Measurements from ENCODE around the gene ALKBH2. TPM values are rescaled to one million over a fixed set of nuclear protein-coding genes. Genes with fewer than 3 reads are reported as not detected.

Gene ALKBH2
- total and polyA plus RNA-seq, 12 donors, result 4.2 to 43.6 (median 16.7) TPM

- no peak for DNase-seq
- Histone ChIP-seq H3K4me3 (no peak overlapping the region), H3K36me3 (replicated peaks in 1 of 2) (peaks cover 0 to 32% of the 10 kb centered on the region in 2 donors), H3K4me1 (replicated peaks in 1 of 2) (no peaks in the 10 kb centered on the region), H3K27me3 (no peaks in the 10 kb centered on the region), H3K27ac (no peak overlapping the region), H3K9me3 (replicated peaks in 1 of 3) (no peaks in the 10 kb centered on the region)
- WGBS, 4 donors, result 89 to 97% (median 96%) methylated on average over 2 to 3 of the region's 3 CpGs
- intact Hi-C loops (cut with DNase I), result no loop called here
- no peak for TF ChIP-seq POLR2A (IDR thresholded peaks at IDR 0.05)
- TF ChIP-seq CTCF (IDR thresholded peaks at IDR 0.05), result no peak
Observed at GRCh38 chr12:109064143-109064542, 29.1 kb downstream of the ALKBH2 start.

DNA sequence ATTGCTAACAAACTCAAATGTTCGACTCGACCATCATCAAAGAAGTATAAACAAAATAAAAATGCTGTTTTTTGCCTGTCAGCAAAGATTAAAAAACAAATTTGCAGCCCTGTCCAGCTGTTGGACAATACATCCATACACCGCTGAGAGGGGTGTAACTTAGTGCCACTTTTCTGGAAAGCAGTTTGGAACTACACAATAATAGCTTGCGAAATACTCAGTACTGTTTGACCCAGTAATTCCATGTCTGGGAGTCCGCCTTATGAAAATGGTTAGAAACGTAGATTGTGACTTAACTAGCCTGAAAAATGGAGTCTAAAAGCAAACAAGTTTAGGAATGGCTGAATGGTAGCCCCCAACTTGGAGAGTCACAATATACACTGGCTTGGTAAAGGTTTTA is 34.5 kb downstream of the ALKBH2 start:
- Histone ChIP-seq H3K9me3 (replicated peaks in 1 of 3) (no peaks in the 10 kb centered on the region), H3K4me1 (replicated peaks in 1 of 2) (peaks cover 6 to 9% of the 10 kb centered on the region in 2 donors), H3K27me3 (no peaks in the 10 kb centered on the region), H3K36me3 (replicated peaks in 1 of 2) (peaks cover 0 to 25% of the 10 kb centered on the region in 2 donors), H3K4me3 (no peak overlapping the region), H3K27ac (no peak overlapping the region)
- TF ChIP-seq CTCF (IDR thresholded peaks at IDR 0.05), result no peak
- no peak for TF ChIP-seq POLR2A (IDR thresholded peaks at IDR 0.05)
- DNase-seq, result no peak
- intact Hi-C loops (cut with DNase I), result no loop called here
- 91 to 93% (median 93%) methylated on average over 6 of the region's 6 CpGs for WGBS, 4 donors

DNA sequence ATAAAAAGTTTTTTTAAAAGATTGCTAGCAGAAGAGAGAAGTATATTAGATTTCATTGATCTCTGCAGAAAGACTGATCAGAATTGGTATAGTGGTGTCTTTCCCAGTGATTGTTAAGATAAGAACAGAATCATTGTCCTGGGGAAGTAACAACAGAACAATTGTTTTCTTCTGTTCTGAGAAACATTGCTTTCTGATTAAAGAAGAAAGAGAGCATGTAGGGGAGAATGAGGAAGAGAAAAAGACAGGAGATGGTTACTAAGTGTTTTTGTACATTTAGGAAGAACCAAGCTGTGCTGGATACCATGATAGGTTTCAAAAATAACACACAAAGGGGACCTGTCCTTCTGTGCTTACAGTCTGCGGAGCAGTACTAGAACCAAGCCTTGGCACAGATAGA is 35.9 kb downstream of the ALKBH2 start:
- no peak overlapping the region for H3K4me3 ChIP-seq
- peaks cover 13 to 15% of the 10 kb centered on the region in 2 donors for H3K4me1 ChIP-seq (replicated peaks in 1 of 2)
- no peak overlapping the region for H3K27ac ChIP-seq
- intact Hi-C loops (cut with DNase I), result no loop called here
- H3K27me3 ChIP-seq, result no peaks in the 10 kb centered on the region
- 87 to 100% (median 95%) methylated on average over 1 of the region's 1 CpG for WGBS, 4 donors
- no peak for DNase-seq
- TF ChIP-seq POLR2A (IDR thresholded peaks at IDR 0.05), result no peak
- no peak for TF ChIP-seq CTCF (IDR thresholded peaks at IDR 0.05)
- H3K36me3 ChIP-seq (replicated peaks in 1 of 2), result peaks cover 0 to 25% of the 10 kb centered on the region in 2 donors
- no peaks in the 10 kb centered on the region for H3K9me3 ChIP-seq (replicated peaks in 1 of 3)

DNA sequence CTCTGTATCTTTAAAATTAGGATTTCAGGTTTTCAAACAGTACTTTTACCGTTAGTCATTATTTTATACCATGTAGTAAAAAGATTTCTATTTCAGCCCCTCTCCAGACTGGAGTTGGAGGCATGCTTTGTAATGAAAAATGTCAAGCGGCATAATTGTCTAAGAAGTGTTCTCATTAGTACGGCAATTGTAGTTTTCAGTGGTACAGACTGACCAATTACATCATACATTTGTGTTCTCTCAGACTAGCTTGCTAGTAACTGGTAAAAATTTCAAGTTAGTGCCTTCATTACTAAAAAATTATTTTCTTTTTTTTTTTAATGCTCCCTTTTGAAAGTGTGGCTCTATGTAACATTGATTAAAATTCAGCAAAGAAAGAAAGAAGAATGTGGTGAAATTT is 36.4 kb downstream of the ALKBH2 start:
- Histone ChIP-seq H3K36me3 (replicated peaks in 1 of 2) (peaks cover 0 to 25% of the 10 kb centered on the region in 2 donors), H3K4me1 (replicated peaks in 1 of 2) (peaks cover 13 to 18% of the 10 kb centered on the region in 2 donors), H3K9me3 (replicated peaks in 1 of 3) (no peaks in the 10 kb centered on the region), H3K4me3 (no peak overlapping the region), H3K27ac (no peak overlapping the region), H3K27me3 (no peaks in the 10 kb centered on the region)
- DNase-seq, result no peak
- intact Hi-C loops (cut with DNase I), result no loop called here
- TF ChIP-seq CTCF (IDR thresholded peaks at IDR 0.05) (no peak), POLR2A (IDR thresholded peaks at IDR 0.05) (no peak)
- 84 to 88% (median 86%) methylated on average over 3 of the region's 3 CpGs for WGBS, 4 donors

Data from adrenal gland (tissue), 12 donors.